ENCODE data around the gene MRPS7.

The MRPS7 gene

GRCh38 chr17:75260641-75261335 lies 891 bp upstream of the MRPS7 start:
- Mint-ChIP-seq H3K4me1 (peaks cover 65% of the 10 kb centered on the region), H3K27ac (peak overlapping the region; percentile 100), H3K9me3 (no peaks in the 10 kb centered on the region), H3K27me3 (no peaks in the 10 kb centered on the region), H3K4me3 (peak overlapping the region; percentile 92 to 94)
- DNase-seq (peak in 1 of 2 donors; percentile 68), ATAC-seq (peak; percentile 84)

- DNase-seq: no peak
- Mint-ChIP-seq H3K9me3 (no peaks in the 10 kb centered on the region), H3K4me1 (peaks cover 56% of the 10 kb centered on the region), H3K27me3 (no peaks in the 10 kb centered on the region), H3K4me3 (peak overlapping the region; percentile 92 to 94), H3K27ac (peak overlapping the region; percentile 100)
- ATAC-seq: no peak
Measured at GRCh38 chr17:75262112-75262606, 480 bp downstream of the MRPS7 start.

GRCh38 chr17:75263055-75263454 lies 1.4 kb downstream of the MRPS7 start:
- peak overlapping the region; percentile 92 to 94 for H3K4me3 Mint-ChIP-seq
- ATAC-seq (no peak), DNase-seq (no peak)
- peak overlapping the region in 1 of 2 donors; percentile 71 for H3K27ac Mint-ChIP-seq
- no peaks in the 10 kb centered on the region for H3K27me3 Mint-ChIP-seq
- H3K9me3 Mint-ChIP-seq: no peaks in the 10 kb centered on the region
- peaks cover 56% of the 10 kb centered on the region for H3K4me1 Mint-ChIP-seq

GRCh38 chr17:75265614-75266315 lies 4.1 kb downstream of the MRPS7 start:
- H3K4me3 Mint-ChIP-seq: no peak overlapping the region
- peaks cover 53% of the 10 kb centered on the region for H3K4me1 Mint-ChIP-seq
- no peaks in the 10 kb centered on the region for H3K9me3 Mint-ChIP-seq
- no peak for DNase-seq
- H3K27me3 Mint-ChIP-seq: no peaks in the 10 kb centered on the region
- no peak for ATAC-seq
- H3K27ac Mint-ChIP-seq: no peak overlapping the region

GRCh38 chr17:75266316-75267152 lies 4.9 kb downstream of the MRPS7 start:
- H3K4me3 Mint-ChIP-seq: no peak overlapping the region
- DNase-seq (no peak), ATAC-seq (no peak)
- H3K9me3 Mint-ChIP-seq: no peaks in the 10 kb centered on the region
- peak overlapping the region in 1 of 2 donors; percentile 94 for H3K27ac Mint-ChIP-seq
- peaks cover 54% of the 10 kb centered on the region for H3K4me1 Mint-ChIP-seq
- no peaks in the 10 kb centered on the region for H3K27me3 Mint-ChIP-seq

GRCh38 chr17:75267153-75267410 lies 5.4 kb downstream of the MRPS7 start:
- peaks cover 58% of the 10 kb centered on the region for H3K4me1 Mint-ChIP-seq
- peak overlapping the region in 1 of 2 donors; percentile 94 for H3K27ac Mint-ChIP-seq
- H3K4me3 Mint-ChIP-seq: no peak overlapping the region
- H3K9me3 Mint-ChIP-seq: no peaks in the 10 kb centered on the region
- no peak for DNase-seq
- no peak for ATAC-seq
- no peaks in the 10 kb centered on the region for H3K27me3 Mint-ChIP-seq

GRCh38 chr17:75267411-75268232 lies 5.9 kb downstream of the MRPS7 start:
- no peak overlapping the region for H3K27ac Mint-ChIP-seq
- no peaks in the 10 kb centered on the region for H3K9me3 Mint-ChIP-seq
- peaks cover 58% of the 10 kb centered on the region for H3K4me1 Mint-ChIP-seq
- H3K27me3 Mint-ChIP-seq: no peaks in the 10 kb centered on the region
- ATAC-seq: no peak
- H3K4me3 Mint-ChIP-seq: no peak overlapping the region
- DNase-seq: no peak

GRCh38 chr17:75269844-75270217 lies 8.2 kb downstream of the MRPS7 start:
- no peak for ATAC-seq
- Mint-ChIP-seq H3K27ac (peak overlapping the region; percentile 72 to 95), H3K27me3 (no peaks in the 10 kb centered on the region), H3K4me3 (peak overlapping the region; percentile 89 to 94), H3K4me1 (peaks cover 60% of the 10 kb centered on the region), H3K9me3 (no peaks in the 10 kb centered on the region)
- DNase-seq: peak in 1 of 2 donors; percentile 24

GRCh38 chr17:75270218-75270965 lies 8.7 kb downstream of the MRPS7 start:
- Mint-ChIP-seq H3K27me3 (no peaks in the 10 kb centered on the region), H3K4me3 (peak overlapping the region; percentile 89 to 94), H3K27ac (peak overlapping the region; percentile 72 to 95), H3K4me1 (peaks cover 63% of the 10 kb centered on the region), H3K9me3 (no peaks in the 10 kb centered on the region)
- DNase-seq (peak in 1 of 2 donors; percentile 75), ATAC-seq (peak; percentile 64)

GRCh38 chr17:75270966-75271232 lies 9.2 kb downstream of the MRPS7 start, which contains the start of gene MIF4GD:
Gene MIF4GD (minus strand): TSS chr17:75271231. CDS start chr17:75270195, 1,036 bp downstream.
- Mint-ChIP-seq H3K4me1 (peaks cover 65% of the 10 kb centered on the region), H3K4me3 (peak within 1 kb of the TSS; percentile 94 to 95), H3K9me3 (no peaks in the 10 kb centered on the region), H3K27me3 (no peaks in the 10 kb centered on the region), H3K27ac (peak within 1 kb of the TSS; percentile 81 to 95)
- DNase-seq: peak in 1 of 2 donors; percentile 73
- ATAC-seq: peak; percentile 39

- Mint-ChIP-seq H3K4me3 (peak overlapping the region; percentile 94 to 95), H3K27ac (peak overlapping the region; percentile 81 to 89), H3K4me1 (peaks cover 65% of the 10 kb centered on the region), H3K27me3 (no peaks in the 10 kb centered on the region), H3K9me3 (no peaks in the 10 kb centered on the region)
- ATAC-seq (peak; percentile 84), DNase-seq (peak; percentile 88 to 95)
Measured at GRCh38 chr17:75271233-75271954, 9.7 kb downstream of the MRPS7 start.

GRCh38 chr17:75271955-75272847 lies 10.5 kb downstream of the MRPS7 start:
- peak overlapping the region; percentile 94 to 95 for H3K4me3 Mint-ChIP-seq
- DNase-seq (no peak), ATAC-seq (no peak)
- H3K9me3 Mint-ChIP-seq: no peaks in the 10 kb centered on the region
- H3K4me1 Mint-ChIP-seq: peaks cover 60% of the 10 kb centered on the region
- no peaks in the 10 kb centered on the region for H3K27me3 Mint-ChIP-seq
- peak overlapping the region; percentile 81 to 89 for H3K27ac Mint-ChIP-seq

- DNase-seq (no peak), ATAC-seq (no peak)
- Mint-ChIP-seq H3K9me3 (no peaks in the 10 kb centered on the region), H3K4me1 (peaks cover 54% of the 10 kb centered on the region), H3K27ac (no peak overlapping the region), H3K4me3 (peak overlapping the region; percentile 94 to 95), H3K27me3 (no peaks in the 10 kb centered on the region)
Measured at GRCh38 chr17:75272848-75273184, 11.1 kb downstream of the MRPS7 start.
